Stimulated activated naive CD8-positive, alpha-beta T cell treated with anti-CD3 and anti-CD28 coated beads, Interleukin-15, amount 100 ng/mL, for 72 hours (primary cell): ENCODE measurements around the gene FMO1.
A peak's percentile ranks its signal among the peaks of the same experiment; 100 is the strongest.

ENCODE experiments used
- ATAC-seq: fragments of 150-1000 bp; cut with Tn5 transposase; 2 replicates; pipeline ENCODE4 v1.10.0; 2021; ENCODE audit warnings: mild to moderate bottlenecking, moderate library complexity
- DNase-seq, 2 donors: peaks; one replicate each; pipeline ENCODE4 v3.0.0; 2021 to 2022
- H3K27ac Mint-ChIP-seq, 2 donors: one replicate each; pipeline ENCODE4 v1.8.0; 2022; ENCODE audit warnings: mild to moderate bottlenecking in 2 of 2, mixed read lengths in 2 of 2, moderate library complexity in 2 of 2
- H3K27me3 Mint-ChIP-seq: one replicate; pipeline ENCODE4 v1.8.0; 2022; ENCODE audit warnings: mixed read lengths
- H3K4me1 Mint-ChIP-seq: one replicate; pipeline ENCODE4 v1.8.0; 2022; ENCODE audit warnings: mild to moderate bottlenecking, mixed read lengths
- H3K4me3 Mint-ChIP-seq, 2 donors: one replicate each; pipeline ENCODE4 v1.8.0; 2022; ENCODE audit warnings: mild to moderate bottlenecking in 2 of 2, mixed read lengths in 2 of 2, moderate library complexity in 1 of 2
- H3K9me3 Mint-ChIP-seq, 2 donors: one replicate each; pipeline ENCODE4 v1.8.0; 2022; ENCODE audit warnings: mixed read lengths in 2 of 2

FMO1 gene

DNA sequence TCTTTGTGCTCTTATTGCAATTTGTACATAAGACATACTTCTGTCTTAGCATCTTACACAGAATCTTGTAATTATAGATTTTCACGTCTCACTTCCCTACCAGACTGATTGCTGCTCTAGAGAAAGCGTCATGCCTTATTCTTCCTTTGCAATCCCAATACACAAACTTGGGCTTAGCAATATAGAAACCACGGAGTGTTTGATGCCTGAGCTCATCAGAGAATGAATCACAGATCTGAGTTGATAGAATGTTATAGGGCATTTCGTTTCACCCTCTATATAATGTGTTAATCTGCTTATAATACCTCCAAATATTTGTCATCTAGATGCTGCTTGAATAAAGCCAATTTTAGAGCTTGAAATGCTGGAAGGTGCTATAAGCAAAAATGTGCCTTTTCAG is 6.6 kb downstream of the FMO1 start:
- ATAC-seq = no peak
- DNase-seq = no peak
- peaks cover 13% of the 10 kb centered on the region for H3K4me1 Mint-ChIP-seq
- peaks cover 47% of the 10 kb centered on the region for H3K27me3 Mint-ChIP-seq
- no peaks in the 10 kb centered on the region for H3K9me3 Mint-ChIP-seq
- no peak overlapping the region for H3K4me3 Mint-ChIP-seq
- H3K27ac Mint-ChIP-seq = no peak overlapping the region

DNA sequence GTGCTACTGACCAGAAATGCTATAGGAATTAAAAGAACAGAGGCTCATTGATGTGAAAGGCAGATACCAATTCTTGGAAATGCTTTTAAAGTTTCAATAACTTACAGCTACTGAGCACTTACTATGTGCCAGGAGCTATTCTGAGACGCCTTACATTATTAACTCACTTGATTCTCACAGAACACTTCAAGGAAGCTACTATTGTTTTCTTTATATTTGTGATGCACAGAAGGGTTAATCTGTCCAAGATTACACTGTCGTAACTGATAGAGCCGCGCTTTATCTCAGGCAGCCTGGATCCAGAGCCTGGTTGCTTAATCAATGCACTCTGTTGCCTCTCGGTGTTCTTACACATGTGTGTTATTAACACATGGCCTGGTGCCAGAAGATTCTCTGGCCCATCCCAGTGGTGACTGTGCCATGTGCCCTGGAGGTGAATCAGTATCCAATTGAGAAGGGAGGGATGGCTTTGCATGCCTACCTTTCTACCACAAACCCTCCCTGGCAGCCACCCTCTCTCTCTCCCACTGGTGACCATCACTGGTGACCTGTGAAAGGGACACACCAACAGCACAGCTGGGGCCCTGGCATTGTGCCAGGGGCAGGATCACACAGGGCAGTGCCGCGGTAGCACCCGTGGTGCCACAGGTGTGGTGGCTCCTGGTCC is 8.8 kb downstream of the FMO1 start:
- Mint-ChIP-seq H3K4me3 (no peak overlapping the region), H3K27me3 (peaks cover 33% of the 10 kb centered on the region), H3K27ac (no peak overlapping the region), H3K9me3 (no peaks in the 10 kb centered on the region), H3K4me1 (peaks cover 6% of the 10 kb centered on the region)
- DNase-seq (no peak), ATAC-seq (no peak)

DNA sequence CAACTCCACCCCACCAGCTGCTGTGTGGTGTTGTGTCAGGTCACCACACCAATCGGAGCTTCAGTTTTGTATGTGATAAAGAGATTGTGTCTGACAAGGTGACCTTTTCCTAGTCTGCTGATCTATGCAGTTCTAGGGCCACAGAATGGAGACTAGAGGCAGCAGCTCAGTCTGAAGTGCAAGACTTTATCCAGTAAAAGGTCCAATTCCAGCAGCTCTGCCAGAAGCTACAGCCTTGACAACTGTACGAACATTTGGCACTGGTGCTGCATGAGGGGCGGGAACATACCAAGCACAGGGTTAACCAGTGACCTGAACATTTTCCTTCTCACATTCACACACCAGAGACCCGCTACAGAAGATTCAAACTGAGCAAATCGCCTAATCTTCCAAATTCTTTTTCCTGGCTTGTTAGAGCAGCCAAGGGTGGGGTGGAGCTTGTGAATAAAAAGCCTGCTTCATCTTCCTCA is 9.3 kb downstream of the FMO1 start:
- Mint-ChIP-seq H3K27ac (no peak overlapping the region), H3K9me3 (no peaks in the 10 kb centered on the region), H3K4me1 (peaks cover under 1% of the 10 kb centered on the region), H3K27me3 (peaks cover 27% of the 10 kb centered on the region), H3K4me3 (no peak overlapping the region)
- no peak for DNase-seq
- no peak for ATAC-seq

DNA sequence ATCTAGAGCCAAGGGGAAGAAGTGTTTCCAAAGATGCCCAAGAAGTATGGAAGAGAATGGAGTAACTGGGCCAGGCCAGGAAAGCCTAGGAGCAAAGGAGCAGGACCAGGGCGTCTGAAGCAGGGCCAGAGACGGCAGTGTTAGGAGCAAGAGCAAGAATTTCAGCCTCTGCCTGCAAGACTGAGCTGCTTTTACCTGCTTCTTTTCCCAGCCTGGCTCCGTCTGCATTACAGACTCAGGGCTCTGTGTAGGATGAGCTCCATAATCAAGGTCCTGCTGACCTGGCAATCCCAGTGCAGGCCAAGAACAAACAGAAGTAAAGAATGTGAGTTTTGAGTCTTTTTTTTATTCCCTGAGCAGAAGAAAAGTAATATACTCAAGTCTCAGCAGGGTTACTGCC is 10.1 kb downstream of the FMO1 start:
- Mint-ChIP-seq H3K27ac (no peak overlapping the region), H3K9me3 (no peaks in the 10 kb centered on the region)
- ATAC-seq = no peak

DNA sequence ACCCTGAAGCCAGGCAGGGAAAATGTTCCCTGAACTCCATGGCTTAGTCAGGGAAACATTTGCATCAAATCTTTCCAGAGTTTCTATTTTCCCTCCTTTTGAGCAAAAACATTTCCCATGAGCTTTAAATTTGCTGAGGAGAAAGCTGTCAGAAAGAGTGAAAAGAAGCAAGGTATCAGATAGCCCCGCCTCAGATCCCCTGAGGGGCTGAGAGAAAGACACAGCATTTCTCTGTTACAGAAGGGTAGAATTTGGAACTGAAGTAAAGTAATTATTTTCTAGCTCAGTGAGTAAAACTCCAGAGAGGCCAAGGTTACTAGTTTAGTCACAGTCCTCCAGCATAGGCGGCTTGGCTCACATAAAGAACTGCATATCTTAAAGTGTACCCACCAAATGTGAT is 10.6 kb downstream of the FMO1 start:
- Mint-ChIP-seq H3K27me3 (peaks cover 19% of the 10 kb centered on the region), H3K4me1 (no peaks in the 10 kb centered on the region), H3K4me3 (no peak overlapping the region), H3K27ac (no peak overlapping the region), H3K9me3 (no peaks in the 10 kb centered on the region)
- DNase-seq = no peak
- ATAC-seq = no peak

More for the DNA sequence above, 10.1 kb downstream of the FMO1 start:
- Mint-ChIP-seq H3K4me3 (no peak overlapping the region), H3K4me1 (no peaks in the 10 kb centered on the region), H3K27me3 (peaks cover 19% of the 10 kb centered on the region)
- no peak for DNase-seq

DNA sequence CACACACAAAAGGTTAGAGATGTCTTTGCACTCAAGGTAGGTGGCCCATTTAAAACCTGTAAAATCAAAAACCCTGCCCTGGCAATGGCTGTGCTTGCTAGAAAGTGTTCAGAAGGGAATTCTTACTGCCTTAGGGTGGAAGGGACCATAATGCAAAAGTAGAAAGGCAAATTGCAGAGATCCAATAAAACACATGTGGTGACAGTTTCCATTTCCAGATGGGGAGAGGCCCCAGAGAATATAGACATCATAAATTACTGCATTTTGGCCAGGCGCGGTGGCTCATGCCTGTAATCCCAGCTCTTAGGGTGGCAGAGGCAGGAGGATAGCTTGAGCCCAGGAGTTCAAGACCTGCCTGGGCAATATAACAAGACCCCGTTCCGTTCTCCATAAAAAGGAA is 13.0 kb downstream of the FMO1 start:
- Mint-ChIP-seq H3K27me3 (peaks cover 7% of the 10 kb centered on the region), H3K4me3 (no peak overlapping the region), H3K9me3 (no peaks in the 10 kb centered on the region), H3K4me1 (no peaks in the 10 kb centered on the region), H3K27ac (no peak overlapping the region)
- DNase-seq (no peak), ATAC-seq (no peak)

DNA sequence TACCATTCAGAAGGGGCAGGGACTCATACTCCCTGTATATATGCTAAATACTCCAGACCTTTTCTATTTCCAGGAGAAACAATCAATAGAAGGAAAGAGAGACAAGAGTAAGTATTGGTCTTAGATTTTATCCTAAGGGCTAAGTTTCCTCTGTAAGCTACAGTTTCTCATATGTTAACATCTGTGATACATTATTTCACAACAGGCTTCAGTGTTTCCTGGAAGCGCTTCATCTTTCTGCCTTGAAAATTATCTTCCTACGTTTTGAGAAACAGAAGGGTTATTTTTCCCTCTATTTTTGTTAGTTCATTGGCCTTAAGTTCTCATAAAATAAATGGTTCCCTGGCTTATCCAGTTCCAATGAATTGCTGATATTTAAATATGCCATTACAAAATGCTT is 15.6 kb downstream of the FMO1 start:
- H3K27ac Mint-ChIP-seq = peak overlapping the region in 1 of 2 donors; percentile 5
- H3K4me3 Mint-ChIP-seq = no peak overlapping the region
- H3K4me1 Mint-ChIP-seq = no peaks in the 10 kb centered on the region
- H3K9me3 Mint-ChIP-seq = no peaks in the 10 kb centered on the region
- ATAC-seq (no peak), DNase-seq (no peak)
- peaks cover 14% of the 10 kb centered on the region for H3K27me3 Mint-ChIP-seq

DNA sequence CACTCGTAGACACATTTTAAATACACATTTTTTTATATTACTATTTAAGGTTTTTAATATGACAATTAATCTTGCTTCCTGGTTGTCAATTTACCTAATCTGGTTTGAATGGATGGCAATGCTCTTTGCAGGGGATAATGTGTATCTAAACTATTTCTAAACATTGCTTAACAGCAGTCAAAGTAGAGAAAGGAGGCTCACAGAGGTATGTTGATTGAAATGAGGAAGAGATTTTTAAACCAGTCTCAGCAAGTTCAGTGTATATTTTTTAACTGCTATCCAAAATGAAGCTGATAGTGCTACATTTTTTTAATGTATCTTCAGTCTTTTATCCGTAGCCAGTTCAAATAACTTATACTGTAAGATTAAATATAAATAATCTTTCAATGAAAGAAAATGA is 17.4 kb downstream of the FMO1 start:
- no peaks in the 10 kb centered on the region for H3K4me1 Mint-ChIP-seq
- no peaks in the 10 kb centered on the region for H3K9me3 Mint-ChIP-seq
- H3K27me3 Mint-ChIP-seq = peaks cover 20% of the 10 kb centered on the region
- H3K4me3 Mint-ChIP-seq = no peak overlapping the region
- DNase-seq = no peak
- ATAC-seq = no peak
- peak overlapping the region in 1 of 2 donors; percentile 36 for H3K27ac Mint-ChIP-seq

DNA sequence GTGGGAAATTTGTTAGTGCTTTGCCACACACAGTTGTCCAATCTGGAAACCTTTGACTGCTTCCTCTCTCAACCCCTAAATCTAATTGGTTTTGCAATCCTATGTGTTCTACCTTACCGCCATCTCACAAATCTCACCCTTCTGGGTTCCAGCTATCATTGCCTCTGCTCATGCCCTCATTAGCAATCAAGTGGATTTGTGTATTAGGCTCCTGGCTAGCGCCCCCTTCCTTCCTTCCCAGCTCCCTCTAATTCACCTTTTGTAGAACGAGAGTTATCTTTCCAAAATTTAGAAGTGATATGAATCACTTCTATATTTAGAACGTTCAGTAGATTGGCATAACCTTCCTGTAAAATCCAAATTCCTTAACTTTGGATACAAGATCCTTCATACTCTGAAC is 18.6 kb downstream of the FMO1 start:
- H3K27me3 Mint-ChIP-seq = peaks cover 20% of the 10 kb centered on the region
- no peaks in the 10 kb centered on the region for H3K9me3 Mint-ChIP-seq

DNA sequence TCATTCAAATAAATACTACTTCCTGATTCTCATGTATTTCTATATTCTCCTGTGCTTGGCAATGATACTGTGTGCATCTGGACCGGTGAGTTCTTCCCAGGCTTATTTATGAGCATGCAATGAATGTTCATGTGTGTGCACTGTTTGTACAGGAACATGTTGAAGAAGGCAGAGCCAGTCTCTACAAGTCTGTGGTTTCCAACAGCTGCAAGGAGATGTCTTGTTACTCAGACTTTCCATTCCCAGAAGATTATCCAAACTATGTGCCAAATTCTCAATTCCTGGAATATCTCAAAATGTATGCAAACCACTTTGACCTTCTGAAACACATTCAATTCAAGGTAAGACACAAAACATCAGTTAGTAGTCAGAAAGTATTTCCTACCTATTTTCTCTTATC is 19.1 kb downstream of the FMO1 start:
- Mint-ChIP-seq H3K9me3 (no peaks in the 10 kb centered on the region), H3K27me3 (peaks cover 20% of the 10 kb centered on the region), H3K4me1 (no peaks in the 10 kb centered on the region), H3K4me3 (no peak overlapping the region), H3K27ac (no peak overlapping the region)
- ATAC-seq (no peak), DNase-seq (no peak)

More for the DNA sequence above, 18.6 kb downstream of the FMO1 start:
- no peak overlapping the region for H3K27ac Mint-ChIP-seq
- ATAC-seq (no peak), DNase-seq (no peak)
- no peaks in the 10 kb centered on the region for H3K4me1 Mint-ChIP-seq
- H3K4me3 Mint-ChIP-seq = no peak overlapping the region

DNA sequence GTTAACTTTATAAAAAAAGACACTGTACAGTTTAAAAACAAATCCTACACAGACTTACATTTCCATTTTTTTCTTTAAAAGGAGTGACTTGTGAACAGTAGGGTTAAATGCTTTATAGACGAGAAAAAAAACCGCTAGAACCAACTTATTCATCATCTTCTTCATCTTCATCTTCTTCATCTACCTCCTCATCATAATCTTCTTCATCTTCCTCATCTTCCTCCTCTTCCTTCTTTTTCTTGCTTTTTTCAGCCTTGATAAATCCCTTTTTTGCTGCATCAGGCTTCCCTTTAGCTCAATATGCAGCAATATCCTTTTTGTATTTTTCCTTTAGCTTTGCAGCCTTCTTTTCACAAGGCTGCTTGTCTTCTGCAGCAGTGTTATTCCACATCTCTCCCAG is 22.5 kb downstream of the FMO1 start:
- Mint-ChIP-seq H3K4me1 (no peaks in the 10 kb centered on the region), H3K27ac (no peak overlapping the region), H3K9me3 (no peaks in the 10 kb centered on the region), H3K4me3 (no peak overlapping the region), H3K27me3 (peaks cover 28% of the 10 kb centered on the region)
- ATAC-seq = no peak
- DNase-seq = no peak

DNA sequence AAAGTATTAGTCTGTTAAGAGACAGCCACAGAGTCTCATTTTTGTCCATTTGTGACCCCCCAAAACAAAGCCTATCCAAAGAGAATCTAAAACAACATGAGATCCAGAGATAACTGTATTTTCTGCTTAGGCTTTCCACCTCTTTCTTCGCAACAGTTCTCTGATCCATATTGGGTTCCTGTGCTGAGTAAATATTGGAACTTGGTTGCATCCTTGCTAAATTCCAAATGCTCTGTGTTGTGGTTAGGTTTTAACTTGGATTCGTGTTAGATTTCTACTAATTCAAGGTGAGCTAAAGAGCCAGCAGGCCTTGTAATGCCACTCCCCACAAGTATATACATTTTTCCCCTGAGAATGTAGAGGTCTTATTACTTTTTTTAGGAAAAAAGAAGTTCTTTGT is 29.2 kb downstream of the FMO1 start:
- DNase-seq (no peak), ATAC-seq (no peak)
- no peak overlapping the region for H3K27ac Mint-ChIP-seq
- no peak overlapping the region for H3K4me3 Mint-ChIP-seq
- H3K9me3 Mint-ChIP-seq = no peaks in the 10 kb centered on the region
- peaks cover 31% of the 10 kb centered on the region for H3K27me3 Mint-ChIP-seq
- H3K4me1 Mint-ChIP-seq = no peaks in the 10 kb centered on the region

DNA sequence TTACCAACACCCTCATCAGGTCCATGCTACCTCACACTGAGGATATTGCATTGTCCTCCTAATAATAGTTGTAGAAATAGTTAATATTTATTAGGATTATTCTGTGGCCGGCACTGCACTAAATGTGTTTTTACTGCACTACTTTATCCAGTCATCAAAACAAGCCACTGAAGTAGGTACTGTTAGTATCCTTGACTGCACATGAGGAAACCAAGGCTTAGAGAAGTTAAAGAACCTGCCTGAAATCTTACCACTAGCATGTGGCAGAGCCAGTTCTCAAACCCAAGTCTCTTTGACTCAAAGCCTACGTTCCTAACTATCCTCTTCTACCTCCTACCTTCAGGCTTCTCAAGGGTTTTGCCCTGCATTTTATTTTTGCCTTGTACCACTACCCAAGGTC is 30.9 kb downstream of the FMO1 start:
- peaks cover 24% of the 10 kb centered on the region for H3K27me3 Mint-ChIP-seq
- DNase-seq (no peak), ATAC-seq (no peak)
- H3K27ac Mint-ChIP-seq = no peak overlapping the region
- H3K4me1 Mint-ChIP-seq = no peaks in the 10 kb centered on the region
- no peaks in the 10 kb centered on the region for H3K9me3 Mint-ChIP-seq
- H3K4me3 Mint-ChIP-seq = no peak overlapping the region

DNA sequence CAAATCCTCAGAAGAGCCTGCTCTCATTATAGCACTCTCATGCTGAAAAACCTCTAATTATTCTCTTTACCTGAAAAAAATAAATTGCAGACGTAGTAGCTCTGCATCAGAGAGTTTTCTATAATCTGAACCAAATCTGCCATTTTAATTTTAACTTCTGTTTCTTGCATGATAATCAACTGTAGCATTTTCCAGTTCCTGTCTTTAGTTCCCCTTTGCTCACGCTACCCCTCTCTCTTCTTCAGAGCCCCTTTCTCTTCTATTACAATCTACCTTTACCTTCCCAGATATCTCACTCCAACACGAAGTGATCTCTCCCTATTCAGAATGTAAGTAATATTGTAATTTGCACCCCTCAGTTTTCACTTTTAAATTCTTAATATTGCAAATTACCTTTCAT is 31.4 kb downstream of the FMO1 start:
- H3K27ac Mint-ChIP-seq = no peak overlapping the region
- DNase-seq (no peak), ATAC-seq (no peak)
- peaks cover 24% of the 10 kb centered on the region for H3K27me3 Mint-ChIP-seq
- no peaks in the 10 kb centered on the region for H3K9me3 Mint-ChIP-seq
- H3K4me3 Mint-ChIP-seq = no peak overlapping the region
- H3K4me1 Mint-ChIP-seq = no peaks in the 10 kb centered on the region

DNA sequence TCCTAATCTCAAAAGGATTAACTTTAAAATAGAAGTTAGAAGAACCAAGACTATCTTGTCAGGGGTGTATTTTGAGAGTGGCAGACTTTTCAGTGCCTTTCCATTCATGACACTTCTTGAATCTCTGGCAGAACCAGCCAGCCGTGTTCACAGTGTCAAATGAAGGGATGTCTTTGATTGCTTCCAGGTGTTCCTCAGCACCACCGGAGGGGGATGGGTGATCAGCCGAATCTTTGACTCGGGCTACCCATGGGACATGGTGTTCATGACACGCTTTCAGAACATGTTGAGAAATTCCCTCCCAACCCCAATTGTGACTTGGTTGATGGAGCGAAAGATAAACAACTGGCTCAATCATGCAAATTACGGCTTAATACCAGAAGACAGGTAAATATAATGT is 32.3 kb downstream of the FMO1 start:
- Mint-ChIP-seq H3K9me3 (no peaks in the 10 kb centered on the region), H3K4me1 (no peaks in the 10 kb centered on the region), H3K4me3 (no peak overlapping the region), H3K27me3 (peaks cover 30% of the 10 kb centered on the region), H3K27ac (no peak overlapping the region)
- no peak for DNase-seq
- no peak for ATAC-seq

DNA sequence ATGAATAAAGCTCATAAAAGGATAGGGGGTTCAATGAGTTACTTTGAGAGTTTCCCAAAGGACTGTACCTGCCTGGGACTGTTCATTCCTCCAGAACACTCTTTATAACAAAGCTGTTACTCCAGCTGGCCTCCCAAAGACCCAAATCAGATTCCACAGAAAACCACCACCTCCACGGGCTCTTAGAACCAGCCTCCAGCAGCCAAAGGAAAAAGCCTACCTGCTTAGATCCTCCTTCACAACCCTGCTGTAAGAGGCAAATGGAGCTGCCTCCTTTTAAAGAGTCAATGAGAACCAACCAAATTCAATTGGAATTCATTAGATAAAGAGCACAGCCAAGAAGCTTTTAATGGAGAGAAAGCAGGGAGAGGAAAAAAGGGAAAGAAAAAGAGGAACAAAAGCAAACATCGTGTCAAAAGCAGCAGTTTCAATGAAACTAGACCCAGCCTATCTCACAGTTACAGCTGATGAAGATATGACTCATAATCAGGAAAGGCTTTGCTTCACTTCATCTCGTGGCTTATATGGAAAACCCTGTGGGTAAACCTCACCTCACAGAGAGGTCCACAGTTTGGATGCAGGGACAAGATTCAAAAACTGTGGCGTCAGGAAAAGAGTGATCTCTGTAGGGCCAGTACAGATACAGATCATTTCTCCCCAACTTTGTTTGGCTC is 37.9 kb downstream of the FMO1 start:
- DNase-seq (no peak), ATAC-seq (peak; percentile 33)
- no peaks in the 10 kb centered on the region for H3K9me3 Mint-ChIP-seq

DNA sequence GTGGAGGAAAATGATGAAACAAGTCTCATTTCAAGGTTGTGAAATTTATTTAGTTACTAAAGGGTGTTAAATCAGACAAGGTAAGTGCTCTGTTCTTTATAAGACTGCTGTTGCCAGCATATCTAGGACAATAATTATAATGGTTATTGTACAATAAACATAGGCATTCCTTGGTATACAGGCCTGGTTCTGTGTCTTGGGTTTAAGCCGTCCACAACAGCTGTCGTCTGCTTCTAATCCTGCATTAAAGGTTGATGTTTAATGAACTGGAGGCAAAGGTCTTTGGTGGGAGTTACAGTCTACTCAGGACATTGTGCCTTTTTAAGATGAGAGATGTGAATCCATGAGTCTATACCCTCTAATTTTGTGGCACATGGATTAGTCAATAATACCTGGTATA is 42.3 kb downstream of the FMO1 start:
- H3K27ac Mint-ChIP-seq = no peak overlapping the region
- no peaks in the 10 kb centered on the region for H3K9me3 Mint-ChIP-seq
- H3K4me3 Mint-ChIP-seq = no peak overlapping the region
- peaks cover 8% of the 10 kb centered on the region for H3K4me1 Mint-ChIP-seq
- peaks cover 39% of the 10 kb centered on the region for H3K27me3 Mint-ChIP-seq
- DNase-seq (no peak), ATAC-seq (no peak)

More for the DNA sequence above, 37.9 kb downstream of the FMO1 start:
- Mint-ChIP-seq H3K4me1 (peaks cover 8% of the 10 kb centered on the region), H3K4me3 (no peak overlapping the region), H3K27me3 (peaks cover 20% of the 10 kb centered on the region), H3K27ac (no peak overlapping the region)
